Sigmoid colon (tissue), 7 donors: ENCODE measurements around the gene CRYZ. TPM values are rescaled to one million over a fixed set of nuclear protein-coding genes. Genes with fewer than 3 reads are reported as not detected.
"Not testable (repeated sequence)": the region's sequence is repeated elsewhere in the genome, so short reads cannot be mapped to it uniquely, and the experiment has no call there.

ENCODE experiments used
- DNase-seq: peaks from one replicate; pipeline ENCODE4 v3.0.0-alpha.2; 2019
- H3K27ac ChIP-seq, 4 donors: fragments of 200-600 bp; sonication (generic); one replicate each; pipeline ENCODE4 v1.5.1; 2016 to 2019; ENCODE audit warnings: mild to moderate bottlenecking in 1 of 4
- H3K27me3 ChIP-seq, 3 donors: fragments of 200-600 bp; sonication (generic); one replicate each; pipeline ENCODE4 v1.5.1; 2019; ENCODE audit warnings: mild to moderate bottlenecking in 1 of 3
- H3K36me3 ChIP-seq, 4 donors: fragments of 200-600 bp; sonication (generic); one replicate each; pipeline ENCODE4 v1.5.1; 2016 to 2019
- H3K4me1 ChIP-seq, 4 donors: fragments of 200-600 bp; sonication (generic); one replicate each; pipeline ENCODE4 v1.5.1; 2017 to 2019
- H3K4me3 ChIP-seq, 4 donors: fragments of 200-600 bp; sonication (generic); one replicate each; pipeline ENCODE4 v1.5.1; 2017 to 2019; ENCODE audit warnings: mild to moderate bottlenecking in 2 of 4, moderate library complexity in 1 of 4
- H3K9me3 ChIP-seq, 4 donors: fragments of 200-600 bp in 3 of 4; sonication (generic) in 3 of 4; one replicate each; pipeline versions ENCODE4 v1.5.1 to v1.6.1; 2013 to 2019
- CTCF ChIP-seq, 4 experiments: fragments of 450-650 bp in 3 of 4; fragments of 200-600 bp in 1 of 4; IDR thresholded peaks; one replicate each; pipeline ENCODE4 v1.5.1; 2016 to 2019; ENCODE audit warnings: antibody characterized with exemption in 4 of 4, mild to moderate bottlenecking in 3 of 4, moderate library complexity in 2 of 4
- EP300 ChIP-seq, 4 donors: sonication (generic); formaldehyde crosslinking; IDR thresholded peaks; one replicate each; pipeline ENCODE4 v1.6.1; 2017; ENCODE audit warnings: antibody characterized with exemption in 4 of 4
- POLR2A ChIP-seq, 2 donors: fragments of 450-650 bp; IDR thresholded peaks; one replicate each; pipeline ENCODE4 v1.6.1; 2016; ENCODE audit warnings: antibody characterized with exemption in 2 of 2, mild to moderate bottlenecking in 2 of 2, moderate library complexity in 2 of 2
- POLR2AphosphoS5 ChIP-seq, 4 donors: sonication (generic); formaldehyde crosslinking; IDR thresholded peaks; one replicate each; pipeline ENCODE4 v1.6.1; 2017; ENCODE audit warnings: antibody characterized with exemption in 4 of 4
- WGBS, 2 donors: extraction: QIAGEN DNeasy Blood & Tissue Kit; methylation state at CpG; one replicate each; pipeline ENCODE4 v1.1.7; 2013; 5-methylcytosine and 5-hydroxymethylcytosine counted together
- intact Hi-C: fragments of 100-400 bp; cut with DNase I; formaldehyde crosslinking; loops from one replicate; pipeline ENCODE4 v1.15.1; 2023
- polyA plus RNA-seq, 3 donors: library from polyadenylated mRNA; stranded (reverse); fragments of 200-250 nt; gene quantifications; one replicate each; pipeline ENCODE4 v1.2.3, GENCODE V29; 2013
- total RNA-seq, 4 donors: library from RNA; depleted of rRNA; stranded (reverse); fragments of >200 nt; gene quantifications; one replicate each; pipeline ENCODE4 v1.1.0, GENCODE V29; 2016
- donor health status: healthy with polysubstance abuse.
- donor health status: Bipolar disorder and iron deficiency.
- donor health status: healthy.

CRYZ gene
- total and polyA plus RNA-seq, 7 donors = 10.4 to 43.2 (median 25.2) TPM

- intact Hi-C loops = no loop called here
- no peak overlapping the region for H3K27ac ChIP-seq
- H3K27me3 ChIP-seq = no peaks in the 10 kb centered on the region
- H3K36me3 ChIP-seq = peaks cover 0 to 48% (median 27%) of the 10 kb centered on the region in 4 donors
- H3K9me3 ChIP-seq = no peaks in the 10 kb centered on the region
- TF ChIP-seq EP300 (IDR thresholded peaks at IDR 0.05) (no peak), POLR2A (IDR thresholded peaks at IDR 0.05) (no peak), CTCF (IDR thresholded peaks at IDR 0.05) (no peak), POLR2AphosphoS5 (IDR thresholded peaks at IDR 0.05) (no peak)
- no peak overlapping the region for H3K4me3 ChIP-seq
- peaks cover 0 to 23% (median 15%) of the 10 kb centered on the region in 4 donors for H3K4me1 ChIP-seq
- 98% methylated on average over 4 of the region's 4 CpGs for WGBS, 2 donors
- DNase-seq = no peak
These were observed 4.5 kb upstream of the CRYZ start for GRCh38 chr1:74737333-74737732.

- TF ChIP-seq EP300 (IDR thresholded peaks at IDR 0.05) = no peak
- TF ChIP-seq POLR2A (IDR thresholded peaks at IDR 0.05) = no peak
- TF ChIP-seq POLR2AphosphoS5 (IDR thresholded peaks at IDR 0.05) = peak in 1 of 4 donors; percentile 20
- TF ChIP-seq CTCF (IDR thresholded peaks at IDR 0.05) = peak; percentile 29 to 68 (median 54)
- WGBS, 2 donors = 23 to 27% methylated on average over 11 of the region's 11 CpGs
- Histone ChIP-seq H3K4me3 (peak overlapping the region; percentile 64 to 78 (median 73)), H3K4me1 (peaks cover 0 to 54% (median 41%) of the 10 kb centered on the region in 4 donors), H3K27ac (peak overlapping the region; percentile 80 to 90 (median 87)), H3K9me3 (peaks cover 0 to 3% (median 0%) of the 10 kb centered on the region in 4 donors), H3K36me3 (peaks cover 0 to 22% (median 11%) of the 10 kb centered on the region in 4 donors), H3K27me3 (no peaks in the 10 kb centered on the region)
- intact Hi-C loops = no loop called here
- DNase-seq = no peak
These were observed 994 bp upstream of the CRYZ start for GRCh38 chr1:74733604-74734484.

GRCh38 chr1:74732071-74732946 lies 541 bp downstream of the CRYZ start:
- intact Hi-C loops, H3K9me3 ChIP-seq, H3K27me3 ChIP-seq, DNase-seq: not testable (repeated sequence)
- WGBS, 2 donors = 9 to 10% methylated on average over 17 of the region's 17 CpGs
- H3K4me3 ChIP-seq = peak overlapping the region; percentile 64 to 78 (median 73)
- H3K36me3 ChIP-seq = peaks cover 0 to 11% (median 2%) of the 10 kb centered on the region in 4 donors
- peaks cover 0 to 61% (median 45%) of the 10 kb centered on the region in 4 donors for H3K4me1 ChIP-seq
- peak overlapping the region; percentile 80 to 90 (median 87) for H3K27ac ChIP-seq

- Histone ChIP-seq H3K4me3 (peak overlapping the region; percentile 64 to 78 (median 73)), H3K4me1 (peaks cover 0 to 61% (median 45%) of the 10 kb centered on the region in 4 donors), H3K27ac (peak overlapping the region in 1 of 4 donors; percentile 80), H3K27me3 (no peaks in the 10 kb centered on the region), H3K36me3 (peaks cover 0 to 4% (median 0%) of the 10 kb centered on the region in 4 donors), H3K9me3 (peaks cover 0 to 3% (median 0%) of the 10 kb centered on the region in 4 donors)
- DNase-seq = no peak
- TF ChIP-seq EP300 (IDR thresholded peaks at IDR 0.05) = no peak
- no peak for TF ChIP-seq CTCF (IDR thresholded peaks at IDR 0.05)
- TF ChIP-seq POLR2A (IDR thresholded peaks at IDR 0.05) = no peak
- no peak for TF ChIP-seq POLR2AphosphoS5 (IDR thresholded peaks at IDR 0.05)
- intact Hi-C loops = no loop called here
- WGBS, 2 donors = 24 to 67% methylated on average over 11 of the region's 11 CpGs
These were observed 1.3 kb downstream of the CRYZ start for GRCh38 chr1:74731399-74732052.
